Trophoblast cell (in vitro differentiated cells and primary cell): Measurements from ENCODE around the gene ATF7.

Experiments used
- DNase-seq, 2 donors: peaks; one replicate each; pipeline ENCODE4 v3.0.0-alpha.2; 2016
- H2AFZ ChIP-seq: 2 replicates; pipeline ENCODE4 v1.6.1; 2013; ENCODE audit warnings: low read length, moderate library complexity, mild to moderate bottlenecking; ENCODE audit not compliant: insufficient read depth, poor library complexity
- H2AK5ac ChIP-seq: 2 replicates; pipeline ENCODE4 v1.6.1; 2013; ENCODE audit warnings: mild to moderate bottlenecking, low read length
- H2BK120ac ChIP-seq: 2 replicates; pipeline ENCODE4 v1.6.1; 2013; ENCODE audit warnings: low read length, mild to moderate bottlenecking, moderate library complexity; ENCODE audit not compliant: insufficient read depth, poor library complexity
- H2BK12ac ChIP-seq: 2 replicates; pipeline ENCODE4 v1.6.1; 2013; ENCODE audit warnings: mild to moderate bottlenecking, low read length, moderate library complexity
- H2BK5ac ChIP-seq: 2 replicates; pipeline ENCODE4 v1.6.1; 2013; ENCODE audit warnings: low read length, low read depth, moderate library complexity, mild to moderate bottlenecking; ENCODE audit not compliant: poor library complexity
- H3K14ac ChIP-seq: 2 replicates; pipeline ENCODE4 v1.6.1; 2013; ENCODE audit warnings: mild to moderate bottlenecking, low read length
- H3K18ac ChIP-seq: 2 replicates; pipeline ENCODE4 v1.6.1; 2013; ENCODE audit warnings: mild to moderate bottlenecking, low read length
- H3K23ac ChIP-seq: 2 replicates; pipeline ENCODE4 v1.6.1; 2013; ENCODE audit warnings: low read length
- H3K27ac ChIP-seq: 2 replicates; pipeline ENCODE4 v1.5.1; 2013; ENCODE audit warnings: low read depth, mild to moderate bottlenecking, inconsistent platforms, low read length, moderate library complexity
- H3K27me3 ChIP-seq: 2 replicates; pipeline ENCODE4 v1.6.1; 2013; ENCODE audit warnings: inconsistent platforms, mild to moderate bottlenecking, low read length, moderate library complexity; ENCODE audit not compliant: insufficient read depth
- H3K36me3 ChIP-seq, 2 experiments: 1 replicate in 1 of 2; 2 replicates in 1 of 2; pipeline ENCODE4 v1.6.1; 2013; ENCODE audit warnings: low read length in 2 of 2, mild to moderate bottlenecking in 2 of 2, moderate library complexity in 1 of 2; ENCODE audit not compliant: insufficient read depth in 2 of 2, control insufficient read depth in 1 of 2
- H3K4ac ChIP-seq: 2 replicates; pipeline ENCODE4 v1.6.1; 2013; ENCODE audit warnings: low read depth, mild to moderate bottlenecking, low read length, moderate library complexity
- H3K4me1 ChIP-seq, 2 experiments: 1 replicate in 1 of 2; 2 replicates in 1 of 2; pipeline ENCODE4 v1.6.1; 2013; ENCODE audit warnings: low read length in 2 of 2, mild to moderate bottlenecking in 2 of 2, moderate library complexity in 1 of 2; ENCODE audit not compliant: insufficient read depth in 2 of 2, control insufficient read depth in 1 of 2
- H3K4me2 ChIP-seq: 2 replicates; pipeline ENCODE4 v1.6.1; 2013; ENCODE audit warnings: inconsistent platforms, mild to moderate bottlenecking, low read length, moderate library complexity
- H3K4me3 ChIP-seq: 2 replicates; pipeline ENCODE4 v1.5.1; 2013; ENCODE audit warnings: mild to moderate bottlenecking, low read depth, low read length, inconsistent platforms
- H3K79me1 ChIP-seq: one replicate; pipeline ENCODE4 v1.6.1; 2013; ENCODE audit warnings: low read length
- H3K79me2 ChIP-seq: 2 replicates; pipeline ENCODE4 v1.6.1; 2013; ENCODE audit warnings: low read length, mild to moderate bottlenecking; ENCODE audit not compliant: control insufficient read depth, insufficient read depth, poor library complexity
- H3K9ac ChIP-seq: 2 replicates; pipeline ENCODE4 v1.6.1; 2013; ENCODE audit warnings: mild to moderate bottlenecking, low read length
- H3K9me3 ChIP-seq: 2 replicates; pipeline ENCODE4 v1.6.1; 2013; ENCODE audit warnings: low read depth, mild to moderate bottlenecking, control low read depth, inconsistent platforms, low read length; ENCODE audit not compliant: insufficient read depth
- H4K12ac ChIP-seq: 2 replicates; pipeline ENCODE4 v1.6.1; 2013; ENCODE audit warnings: low read depth, mild to moderate bottlenecking, low read length, moderate library complexity
- H4K8ac ChIP-seq: 2 replicates; pipeline ENCODE4 v1.6.1; 2013; ENCODE audit warnings: low read depth, mild to moderate bottlenecking, low read length, moderate library complexity
- H4K91ac ChIP-seq: one replicate; pipeline ENCODE4 v1.6.1; 2013; ENCODE audit warnings: low read depth, mild to moderate bottlenecking, low read length, moderate library complexity
- WGBS: extraction: QIAGEN DNeasy Blood & Tissue Kit; methylation state at CpG from one replicate; pipeline ENCODE4 v1.1.7; 2013; ENCODE audit warnings: missing lambda C conversion rate; ENCODE audit not compliant: insufficient read length, insufficient coverage; ENCODE audit errors: extremely low coverage; 5-methylcytosine and 5-hydroxymethylcytosine counted together

Gene ATF7

DNA sequence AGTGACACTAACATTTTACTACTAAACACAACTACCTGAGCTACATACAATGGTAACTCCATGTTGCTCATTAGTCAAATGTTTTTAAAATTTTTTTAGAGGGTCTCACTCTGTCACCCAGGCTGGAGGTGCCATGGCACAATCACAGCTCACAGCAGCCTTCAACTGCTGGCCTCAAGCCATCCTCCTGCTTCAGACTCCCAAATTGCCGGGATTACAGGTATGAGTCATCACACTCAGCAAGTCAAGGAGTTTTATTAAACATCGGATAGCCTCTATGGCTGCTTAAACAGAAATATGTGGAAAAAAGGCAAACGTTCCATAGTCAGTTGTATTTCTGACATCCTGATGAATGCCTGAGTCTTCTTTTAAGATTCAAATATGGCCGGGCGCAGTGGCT is 107.8 kb downstream of the ATF7 start:
- Histone ChIP-seq H2BK120ac (no peak overlapping the region), H3K4me2 (no peak overlapping the region), H3K4me1 (no peaks in the 10 kb centered on the region), H3K79me2 (no peaks in the 10 kb centered on the region), H3K36me3 (peaks cover 32 to 39% of the 10 kb centered on the region in 2 experiments), H2BK5ac (no peak overlapping the region), H2BK12ac (no peak overlapping the region), H3K27me3 (no peaks in the 10 kb centered on the region), H2AFZ (no peak overlapping the region), H3K23ac (no peak overlapping the region), H3K9me3 (no peaks in the 10 kb centered on the region), H3K79me1 (no peaks in the 10 kb centered on the region), H3K4ac (no peak overlapping the region), H4K12ac (no peak overlapping the region), H4K91ac (no peak overlapping the region), H3K9ac (no peak overlapping the region), H3K18ac (no peak overlapping the region), H2AK5ac (no peak overlapping the region), H3K14ac (no peak overlapping the region), H4K8ac (no peak overlapping the region), H3K4me3 (no peak overlapping the region), H3K27ac (no peak overlapping the region)
- DNase-seq = no peak
- WGBS = no CpG with 5 or more reads among the region's 5 CpGs

GRCh38 chr12:53516758-53517455 is 109.3 kb downstream of the ATF7 start:
- no peaks in the 10 kb centered on the region for H3K79me2 ChIP-seq
- H3K9me3 ChIP-seq = no peaks in the 10 kb centered on the region
- H3K18ac ChIP-seq = no peak overlapping the region
- H3K4ac ChIP-seq = no peak overlapping the region
- peaks cover 35 to 41% of the 10 kb centered on the region in 2 experiments for H3K36me3 ChIP-seq
- no peak overlapping the region for H3K14ac ChIP-seq
- no peak overlapping the region for H3K27ac ChIP-seq
- DNase-seq = no peak
- H3K9ac ChIP-seq = no peak overlapping the region
- WGBS = no CpG with 5 or more reads among the region's 13 CpGs
- H2BK5ac ChIP-seq = no peak overlapping the region
- H3K4me3 ChIP-seq = no peak overlapping the region
- no peak overlapping the region for H4K91ac ChIP-seq
- no peak overlapping the region for H3K23ac ChIP-seq
- no peak overlapping the region for H2AFZ ChIP-seq
- H3K79me1 ChIP-seq = no peaks in the 10 kb centered on the region
- H2BK12ac ChIP-seq = no peak overlapping the region
- H2BK120ac ChIP-seq = no peak overlapping the region
- H3K27me3 ChIP-seq = no peaks in the 10 kb centered on the region
- no peak overlapping the region for H2AK5ac ChIP-seq
- no peak overlapping the region for H4K8ac ChIP-seq
- H3K4me1 ChIP-seq = no peaks in the 10 kb centered on the region
- H3K4me2 ChIP-seq = no peak overlapping the region
- no peak overlapping the region for H4K12ac ChIP-seq

DNA sequence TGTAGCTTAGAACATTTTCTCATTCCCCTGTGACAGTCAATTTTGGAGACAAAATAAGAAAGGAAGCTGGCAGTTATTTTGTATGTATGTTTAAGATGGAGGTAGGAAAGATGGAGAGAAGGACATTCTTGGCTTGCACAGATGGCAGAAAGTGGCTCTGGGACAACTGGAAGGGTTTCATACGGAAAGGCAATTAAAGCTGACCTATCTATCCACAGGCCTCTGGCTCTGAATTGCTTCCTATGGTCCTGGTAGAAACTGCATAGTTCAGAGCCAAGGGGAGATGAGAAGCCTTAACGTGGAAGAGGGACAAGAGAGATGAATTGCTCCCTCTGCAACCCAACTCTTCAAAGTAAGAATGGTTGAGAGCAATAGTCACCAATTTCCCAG is 110.9 kb downstream of the ATF7 start:
- Histone ChIP-seq H3K4me1 (no peaks in the 10 kb centered on the region), H3K27ac (no peak overlapping the region), H2AK5ac (no peak overlapping the region), H2AFZ (no peak overlapping the region), H3K36me3 (peaks cover 30 to 48% of the 10 kb centered on the region in 2 experiments), H3K9me3 (no peaks in the 10 kb centered on the region), H3K27me3 (no peaks in the 10 kb centered on the region), H3K9ac (no peak overlapping the region), H3K79me2 (no peaks in the 10 kb centered on the region), H2BK5ac (no peak overlapping the region), H3K18ac (no peak overlapping the region), H3K4me3 (no peak overlapping the region), H3K79me1 (no peaks in the 10 kb centered on the region), H3K4me2 (no peak overlapping the region), H4K8ac (no peak overlapping the region), H2BK12ac (no peak overlapping the region), H2BK120ac (no peak overlapping the region), H3K23ac (no peak overlapping the region), H4K91ac (no peak overlapping the region), H3K4ac (no peak overlapping the region), H3K14ac (no peak overlapping the region), H4K12ac (no peak overlapping the region)
- no peak for DNase-seq
- no CpG with 5 or more reads among the region's 2 CpGs for WGBS

GRCh38 chr12:53514628-53515290 is 111.4 kb downstream of the ATF7 start:
- Histone ChIP-seq H2AK5ac (no peak overlapping the region), H2BK120ac (no peak overlapping the region), H2AFZ (no peak overlapping the region), H2BK5ac (no peak overlapping the region), H4K8ac (no peak overlapping the region), H3K27ac (no peak overlapping the region), H3K36me3 (peaks cover 29 to 49% of the 10 kb centered on the region in 2 experiments), H3K4me2 (no peak overlapping the region), H3K79me1 (no peaks in the 10 kb centered on the region), H3K79me2 (no peaks in the 10 kb centered on the region), H3K4me3 (no peak overlapping the region), H4K91ac (no peak overlapping the region), H3K4me1 (no peaks in the 10 kb centered on the region), H3K9me3 (no peaks in the 10 kb centered on the region), H3K23ac (no peak overlapping the region), H3K4ac (no peak overlapping the region), H3K27me3 (no peaks in the 10 kb centered on the region), H3K14ac (no peak overlapping the region), H3K18ac (no peak overlapping the region), H4K12ac (no peak overlapping the region), H3K9ac (no peak overlapping the region), H2BK12ac (no peak overlapping the region)
- WGBS = no CpG with 5 or more reads among the region's 6 CpGs
- DNase-seq = no peak
